ENCODE data around the gene ADCY10.

DNA sequence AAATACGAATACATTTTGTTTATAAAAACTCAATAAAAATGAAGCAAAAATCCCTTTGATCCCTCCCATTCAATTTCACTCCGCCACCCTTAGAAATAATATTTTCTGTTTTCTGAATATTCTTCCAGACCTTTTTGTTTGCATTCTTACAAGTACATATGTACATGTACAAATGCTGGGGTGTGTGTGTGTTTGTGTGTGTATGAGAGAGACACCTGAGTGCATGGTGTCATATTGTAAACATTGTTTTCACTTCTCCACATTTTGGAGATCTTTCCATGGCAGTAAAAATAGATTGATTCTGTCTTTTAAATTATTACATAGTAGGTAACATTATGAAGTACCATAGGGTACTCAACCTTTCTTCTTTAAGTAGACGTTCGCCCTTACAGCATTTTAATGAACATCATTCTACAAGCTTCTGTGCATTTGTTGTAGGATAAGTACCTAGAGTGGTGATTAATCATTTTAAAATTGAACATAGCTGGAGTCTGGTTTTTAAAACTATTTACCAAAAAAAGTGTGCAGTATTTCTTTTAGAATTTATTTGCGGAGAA lies 24.2 kb upstream of the ADCY10 start:
- no peak for TF ChIP-seq TAF1 (IDR thresholded peaks at IDR 0.05; ENCODE audit: borderline replicate concordance, insufficient read depth, low read length)
- TF ChIP-seq, protein P1, sequence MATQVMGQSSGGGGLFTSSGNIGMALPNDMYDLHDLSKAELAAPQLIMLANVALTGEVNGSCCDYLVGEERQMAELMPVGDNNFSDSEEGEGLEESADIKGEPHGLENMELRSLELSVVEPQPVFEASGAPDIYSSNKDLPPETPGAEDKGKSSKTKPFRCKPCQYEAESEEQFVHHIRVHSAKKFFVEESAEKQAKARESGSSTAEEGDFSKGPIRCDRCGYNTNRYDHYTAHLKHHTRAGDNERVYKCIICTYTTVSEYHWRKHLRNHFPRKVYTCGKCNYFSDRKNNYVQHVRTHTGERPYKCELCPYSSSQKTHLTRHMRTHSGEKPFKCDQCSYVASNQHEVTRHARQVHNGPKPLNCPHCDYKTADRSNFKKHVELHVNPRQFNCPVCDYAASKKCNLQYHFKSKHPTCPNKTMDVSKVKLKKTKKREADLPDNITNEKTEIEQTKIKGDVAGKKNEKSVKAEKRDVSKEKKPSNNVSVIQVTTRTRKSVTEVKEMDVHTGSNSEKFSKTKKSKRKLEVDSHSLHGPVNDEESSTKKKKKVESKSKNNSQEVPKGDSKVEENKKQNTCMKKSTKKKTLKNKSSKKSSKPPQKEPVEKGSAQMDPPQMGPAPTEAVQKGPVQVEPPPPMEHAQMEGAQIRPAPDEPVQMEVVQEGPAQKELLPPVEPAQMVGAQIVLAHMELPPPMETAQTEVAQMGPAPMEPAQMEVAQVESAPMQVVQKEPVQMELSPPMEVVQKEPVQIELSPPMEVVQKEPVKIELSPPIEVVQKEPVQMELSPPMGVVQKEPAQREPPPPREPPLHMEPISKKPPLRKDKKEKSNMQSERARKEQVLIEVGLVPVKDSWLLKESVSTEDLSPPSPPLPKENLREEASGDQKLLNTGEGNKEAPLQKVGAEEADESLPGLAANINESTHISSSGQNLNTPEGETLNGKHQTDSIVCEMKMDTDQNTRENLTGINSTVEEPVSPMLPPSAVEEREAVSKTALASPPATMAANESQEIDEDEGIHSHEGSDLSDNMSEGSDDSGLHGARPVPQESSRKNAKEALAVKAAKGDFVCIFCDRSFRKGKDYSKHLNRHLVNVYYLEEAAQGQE (IDR thresholded peaks at IDR 0.05; ENCODE audit: insufficient read depth in 1 of 2, low read depth in 2 of 2, low read length in 2 of 2): no peak
